A549 (cell line): ENCODE results near the gene COQ4. TPM values are rescaled to one million over a fixed set of nuclear protein-coding genes. Genes with fewer than 3 reads are reported as not detected.

Source experiments
- ATAC-seq, 2 experiments: fragments of 200-7000 bp in 1 of 2; fragments of >200 bp in 1 of 2; cut with Nextera tagmentation in 1 of 2; cut with Tn5 transposase in 1 of 2; 3 replicates each; pipeline versions ENCODE4 v1.8.0 to v1.9.1; 2018 to 2020; ENCODE audit warnings: mild to moderate bottlenecking in 1 of 2, moderate library complexity in 1 of 2
- CTCF ChIA-PET: fragments of 300-600 bp; sonication (Branson Sonifier 250); formaldehyde crosslinking; extraction: SDS; loops from one replicate; lab custom pipeline; 2021; ENCODE audit warnings: antibody characterized with exemption, inconsistent platforms; lab: Yijun Ruan, JAX
- POLR2A ChIA-PET: fragments of 350-600 bp; formaldehyde crosslinking; extraction: SDS; loops from one replicate; lab custom pipeline; 2021; ENCODE audit warnings: antibody characterized with exemption, inconsistent platforms; lab: Yijun Ruan, JAX
- DNase-seq, 2 experiments: peaks; one replicate each; pipeline versions ENCODE4 v3.0.0 to v3.0.0-alpha.2; 2011 to 2016; ENCODE audit warnings: low read depth in 1 of 2, low spot score in 1 of 2
- FAIRE-seq: peaks from 2 replicates; lab custom pipeline; 2011; peaks lifted over from hg19 to GRCh38; lab: Jason Lieb, UNC
- H3K27ac ChIP-seq, 2 experiments: fragments of >200 bp; sonication (Bioruptor Twin); formaldehyde crosslinking; 3 replicates each; pipeline ENCODE4 v1.5.1; 2016 to 2017
- H3K4me1 ChIP-seq: fragments of >200 bp; sonication (Bioruptor Twin); formaldehyde crosslinking; 3 replicates; pipeline ENCODE4 v1.6.1; 2016
- H3K4me2 ChIP-seq: fragments of >200 bp; sonication (Bioruptor Twin); formaldehyde crosslinking; 3 replicates; pipeline ENCODE4 v1.6.1; 2016
- H3K4me3 ChIP-seq: fragments of >200 bp; sonication (Bioruptor Twin); formaldehyde crosslinking; 3 replicates; pipeline ENCODE4 v1.5.1; 2016
- H3K9me3 ChIP-seq: fragments of >200 bp; sonication (Bioruptor Twin); formaldehyde crosslinking; 3 replicates; pipeline ENCODE4 v1.6.1; 2016
- BHLHE40 ChIP-seq: IDR thresholded peaks from 2 replicates; pipeline ENCODE4 v1.6.1; 2012; ENCODE audit warnings: low read depth, low read length, inconsistent platforms
- CHD2 ChIP-seq: fragments of 150-350 bp; IDR thresholded peaks from 2 replicates; pipeline ENCODE4 v1.6.1; 2014; ENCODE audit warnings: low read length; ENCODE audit not compliant: partially characterized antibody
- FOSL2 ChIP-seq, 2 experiments: fragments of 450-650 bp in 1 of 2; fragments of >200 bp in 1 of 2; sonication (Bioruptor Twin) in 1 of 2; formaldehyde crosslinking; IDR thresholded peaks; 2 replicates each; pipeline versions ENCODE4 v1.5.0 to v1.6.1; 2016 to 2020; ENCODE audit warnings: mild to moderate bottlenecking in 1 of 2, moderate library complexity in 1 of 2
- FOXS1 ChIP-seq: fragments of 250-450 bp; sonication (Bioruptor Pico); IDR thresholded peaks from 2 replicates; pipeline ENCODE4 v1.5.0; 2020; ENCODE audit warnings: mild to moderate bottlenecking, moderate library complexity
- HES2 ChIP-seq: fragments of >200 bp; sonication (Bioruptor Twin); formaldehyde crosslinking; IDR thresholded peaks from 2 replicates; pipeline ENCODE4 v1.6.1; 2016
- HOXB5 ChIP-seq: fragments of 250-450 bp; sonication (Bioruptor Pico); IDR thresholded peaks from 2 replicates; pipeline ENCODE4 v1.5.0; 2020; ENCODE audit warnings: mild to moderate bottlenecking, moderate library complexity
- KDM1A ChIP-seq: fragments of 200-600 bp; sonication (generic); IDR thresholded peaks from 2 replicates; pipeline ENCODE4 v1.6.1; 2016; ENCODE audit warnings: low read depth, mild to moderate bottlenecking
- KDM5A ChIP-seq: fragments of 200-600 bp; sonication (generic); IDR thresholded peaks from 2 replicates; pipeline ENCODE4 v1.6.1; 2016; ENCODE audit warnings: antibody characterized with exemption, mild to moderate bottlenecking
- MAX ChIP-seq: IDR thresholded peaks from 2 replicates; pipeline ENCODE4 v1.6.1; 2012
- NFE2L2 ChIP-seq: fragments of 150-350 bp; conservative IDR thresholded peaks from 2 replicates; pipeline ENCODE4 v1.6.1; 2014; ENCODE audit warnings: low read length
- POLR2A ChIP-seq: IDR thresholded peaks from 2 replicates; pipeline ENCODE4 v1.6.1; 2012; ENCODE audit warnings: mild to moderate bottlenecking, low read length
- POLR2AphosphoS2 ChIP-seq: conservative IDR thresholded peaks from 2 replicates; pipeline ENCODE4 v1.6.1; 2012; ENCODE audit warnings: low read length, improper control_type of control experiment, inconsistent platforms
- RARB ChIP-seq: fragments of 250-450 bp; sonication (Bioruptor Pico); IDR thresholded peaks from 2 replicates; pipeline ENCODE4 v1.8.0; 2021; ENCODE audit warnings: mild to moderate bottlenecking, moderate library complexity
- RCOR1 ChIP-seq: fragments of 150-350 bp; IDR thresholded peaks from 2 replicates; pipeline ENCODE4 v1.6.1; 2014; ENCODE audit warnings: antibody characterized with exemption, low read length, low read depth
- REST ChIP-seq: fragments of 200-600 bp; sonication (generic); IDR thresholded peaks from 2 replicates; pipeline ENCODE4 v1.6.1; 2016; ENCODE audit warnings: antibody characterized with exemption, mild to moderate bottlenecking, moderate library complexity
- RNF2 ChIP-seq: fragments of 200-600 bp; sonication (generic); IDR thresholded peaks from 2 replicates; pipeline ENCODE4 v1.6.1; 2016; ENCODE audit warnings: low read depth, mild to moderate bottlenecking, antibody characterized with exemption, moderate library complexity, borderline replicate concordance
- TP53 ChIP-seq: fragments of 250-450 bp; sonication (Bioruptor Pico); IDR thresholded peaks from 2 replicates; pipeline ENCODE4 v1.5.0; 2021; ENCODE audit warnings: mild to moderate bottlenecking, moderate library complexity
- ZC3H11A ChIP-seq: fragments of 450-650 bp; IDR thresholded peaks from 2 replicates; pipeline ENCODE4 v1.6.1; 2014; ENCODE audit warnings: antibody characterized with exemption, mild to moderate bottlenecking
- WGBS: methylation state at CpG from one replicate; pipeline ENCODE4 v1.1.6; 2017; ENCODE audit errors: missing lambda C conversion rate; 5-methylcytosine and 5-hydroxymethylcytosine counted together
- polyA plus RNA-seq, 4 experiments: library from polyadenylated mRNA; depleted of rRNA in 3 of 4; stranded (reverse); fragments of >200 nt; fragmentation: RNase III in 1 of 4; extraction: RNeasy Plus Mini Kit Qiagen cat#74134 plus additional on column Dnase treatment in 1 of 4; gene quantifications; 2 replicates in 3 of 4; 3 replicates in 1 of 4; pipeline ENCODE4 v1.2.3, GENCODE V29; 2011 to 2017
- TF ChIP-seq, protein P1 (sequence below): fragments of 150-350 bp; IDR thresholded peaks from 2 replicates; pipeline ENCODE4 v1.6.1; 2014; ENCODE audit warnings: low read depth, mild to moderate bottlenecking, low read length
- TF ChIP-seq, protein P2 (sequence below): fragments of 250-450 bp; sonication (Bioruptor Pico); IDR thresholded peaks from 2 replicates; pipeline ENCODE4 v1.5.0; 2021; ENCODE audit warnings: mild to moderate bottlenecking, moderate library complexity, borderline replicate concordance

The COQ4 gene
- polyA plus RNA-seq, 2 of the 4 experiments (the other 2 are of a cell fraction), result 32.5 to 41.3 TPM

- no peak for TF ChIP-seq CHD2
- TF ChIP-seq, protein P1, sequence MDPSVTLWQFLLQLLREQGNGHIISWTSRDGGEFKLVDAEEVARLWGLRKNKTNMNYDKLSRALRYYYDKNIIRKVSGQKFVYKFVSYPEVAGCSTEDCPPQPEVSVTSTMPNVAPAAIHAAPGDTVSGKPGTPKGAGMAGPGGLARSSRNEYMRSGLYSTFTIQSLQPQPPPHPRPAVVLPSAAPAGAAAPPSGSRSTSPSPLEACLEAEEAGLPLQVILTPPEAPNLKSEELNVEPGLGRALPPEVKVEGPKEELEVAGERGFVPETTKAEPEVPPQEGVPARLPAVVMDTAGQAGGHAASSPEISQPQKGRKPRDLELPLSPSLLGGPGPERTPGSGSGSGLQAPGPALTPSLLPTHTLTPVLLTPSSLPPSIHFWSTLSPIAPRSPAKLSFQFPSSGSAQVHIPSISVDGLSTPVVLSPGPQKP, result no peak
- no peak for TF ChIP-seq HES2
- TF ChIP-seq MAX, result no peak
- TF ChIP-seq REST, result no peak
- TF ChIP-seq POLR2AphosphoS2, result no peak
- TF ChIP-seq ZC3H11A, result no peak
- no peak for TF ChIP-seq TP53 (CRISPR knock-in tag)
- TF ChIP-seq HOXB5 (CRISPR knock-in tag), result no peak
- TF ChIP-seq RCOR1, result no peak
- TF ChIP-seq KDM5A, result no peak
- TF ChIP-seq POLR2A, result no peak
- TF ChIP-seq RNF2, result no peak
- TF ChIP-seq, protein P2, sequence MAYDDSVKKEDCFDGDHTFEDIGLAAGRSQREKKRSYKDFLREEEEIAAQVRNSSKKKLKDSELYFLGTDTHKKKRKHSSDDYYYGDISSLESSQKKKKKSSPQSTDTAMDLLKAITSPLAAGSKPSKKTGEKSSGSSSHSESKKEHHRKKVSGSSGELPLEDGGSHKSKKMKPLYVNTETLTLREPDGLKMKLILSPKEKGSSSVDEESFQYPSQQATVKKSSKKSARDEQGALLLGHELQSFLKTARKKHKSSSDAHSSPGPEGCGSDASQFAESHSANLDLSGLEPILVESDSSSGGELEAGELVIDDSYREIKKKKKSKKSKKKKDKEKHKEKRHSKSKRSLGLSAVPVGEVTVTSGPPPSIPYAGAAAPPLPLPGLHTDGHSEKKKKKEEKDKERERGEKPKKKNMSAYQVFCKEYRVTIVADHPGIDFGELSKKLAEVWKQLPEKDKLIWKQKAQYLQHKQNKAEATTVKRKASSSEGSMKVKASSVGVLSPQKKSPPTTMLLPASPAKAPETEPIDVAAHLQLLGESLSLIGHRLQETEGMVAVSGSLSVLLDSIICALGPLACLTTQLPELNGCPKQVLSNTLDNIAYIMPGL, result no peak
- TF ChIP-seq, all 56 proteins: peak for 0
- ChIA-PET CTCF (interaction anchor here (0.9 to 2.9 kb wide), 4 partner anchors 10 to 59 kb away, joined by 4 to 8 read pairs (median 4); no protein-coding TSS in a partner anchor), POLR2A (no interaction called here)
- Histone ChIP-seq H3K9me3 (no peaks in the 10 kb centered on the region), H3K4me2 (no peak overlapping the region), H3K4me3 (no peak overlapping the region), H3K27ac (no peak overlapping the region), H3K4me1 (peaks cover 1% of the 10 kb centered on the region; the same call in 1 of the 3 replicates)
- ATAC-seq (no peak), FAIRE-seq (no peak), DNase-seq (no peak)
- WGBS, result 95% methylated on average over 6 of the region's 6 CpGs
These were observed 40.1 kb upstream of the COQ4 start for GRCh38 chr9:128282500-128282899.

- no peak overlapping the region for H3K4me3 ChIP-seq
- H3K4me2 ChIP-seq, result no peak overlapping the region
- ChIA-PET CTCF (interaction anchor here (0.8 to 17.8 kb wide), 5 partner anchors 11 to 351 kb away, joined by 3 to 206 read pairs (median 5); no protein-coding TSS in a partner anchor), POLR2A (interaction anchor here (3.7 kb wide), 1 partner anchor 9 kb away, joined by 19 read pairs; the partner anchor contains the start of genes GOLGA2 and SWI5)
- no peak overlapping the region for H3K27ac ChIP-seq
- FAIRE-seq (no peak), DNase-seq (no peak), ATAC-seq (peak; percentile 31 to 64; a peak in 3 of 6 replicates)
- 85% methylated on average over 10 of the region's 12 CpGs for WGBS
- no peaks in the 10 kb centered on the region for H3K9me3 ChIP-seq
- H3K4me1 ChIP-seq, result no peaks in the 10 kb centered on the region
- TF ChIP-seq HES2 (no peak), BHLHE40 (no peak), FOSL2 (IDR thresholded peaks at IDR 0.05) (no peak), FOSL2 (CRISPR knock-in tag; IDR thresholded peaks at IDR 0.05) (no peak), NFE2L2 (no peak), KDM1A (no peak), RARB (CRISPR knock-in tag) (no peak), CHD2 (no peak), FOXS1 (CRISPR knock-in tag) (no peak)
- TF ChIP-seq, protein P2, result no peak
These were observed 37.4 kb upstream of the COQ4 start for GRCh38 chr9:128285033-128285784.
